HG02885 (cell line): Measurements from ENCODE around the gene ASIC4.

ENCODE experiments used
- ATAC-seq: cut with Tn5 transposase; IDR thresholded peaks from one replicate; pipeline ENCODE4 v1.9.1; 2021; ENCODE audit warnings: mild to moderate bottlenecking; ENCODE audit not compliant: unreplicated experiment, poor library complexity

The ASIC4 gene

GRCh38 chr2:219530048-219530963, 16.0 kb downstream of the ASIC4 start:
- peak; percentile 89 for ATAC-seq

GRCh38 chr2:219531639-219532377, 17.5 kb downstream of the ASIC4 start:
- no peak for ATAC-seq

DNA sequence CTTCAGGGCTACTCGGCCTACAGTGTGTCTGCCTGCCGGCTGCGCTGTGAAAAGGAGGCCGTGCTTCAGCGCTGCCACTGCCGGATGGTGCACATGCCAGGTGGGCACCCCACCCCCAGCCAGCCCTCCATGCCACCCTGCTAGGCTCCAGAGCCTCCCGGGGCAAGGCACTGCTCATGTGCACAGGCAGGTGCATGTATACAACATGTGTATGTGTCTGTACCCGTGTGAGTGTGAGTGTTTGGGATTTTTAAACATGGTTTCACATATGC, 18.0 kb downstream of the ASIC4 start:
- ATAC-seq, result no peak

DNA sequence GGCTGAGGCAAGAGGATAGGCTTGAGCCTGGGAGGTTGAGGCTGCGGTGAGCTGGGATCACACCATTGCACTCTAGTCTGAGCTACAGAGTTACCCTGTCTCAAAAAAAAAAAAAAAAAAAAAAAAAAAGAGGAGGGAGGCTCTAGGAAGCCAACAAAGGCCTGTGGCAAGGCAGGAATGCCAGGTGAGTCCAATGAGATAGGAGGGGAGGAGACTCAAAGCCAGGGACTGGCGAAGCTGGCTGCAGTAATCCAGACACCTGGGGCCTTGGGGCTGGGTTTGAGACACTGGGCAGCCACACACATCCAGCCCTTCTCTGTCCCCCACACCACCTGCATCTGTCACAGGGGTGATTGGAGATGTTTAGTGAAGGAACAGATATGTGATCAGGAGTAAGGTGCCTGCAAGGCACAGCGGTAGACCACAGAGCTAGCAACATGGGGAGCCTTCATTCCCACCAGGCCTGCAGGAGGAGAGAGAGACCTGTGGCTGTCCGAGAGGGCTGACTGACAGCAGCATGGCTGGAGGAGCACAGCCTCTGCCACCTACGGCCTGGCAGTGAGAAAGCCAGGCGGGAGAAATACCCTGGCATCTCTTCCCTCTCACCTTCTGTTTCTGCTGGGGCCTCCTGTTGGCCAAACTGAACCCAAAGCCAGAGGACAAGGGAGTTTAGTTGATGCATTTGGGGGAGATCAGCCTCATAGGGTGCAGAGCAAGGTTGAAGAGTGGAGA, 19.8 kb downstream of the ASIC4 start:
- ATAC-seq, result no peak

GRCh38 chr2:219536425-219536824, 22.1 kb downstream of the ASIC4 start:
- ATAC-seq, result no peak

DNA sequence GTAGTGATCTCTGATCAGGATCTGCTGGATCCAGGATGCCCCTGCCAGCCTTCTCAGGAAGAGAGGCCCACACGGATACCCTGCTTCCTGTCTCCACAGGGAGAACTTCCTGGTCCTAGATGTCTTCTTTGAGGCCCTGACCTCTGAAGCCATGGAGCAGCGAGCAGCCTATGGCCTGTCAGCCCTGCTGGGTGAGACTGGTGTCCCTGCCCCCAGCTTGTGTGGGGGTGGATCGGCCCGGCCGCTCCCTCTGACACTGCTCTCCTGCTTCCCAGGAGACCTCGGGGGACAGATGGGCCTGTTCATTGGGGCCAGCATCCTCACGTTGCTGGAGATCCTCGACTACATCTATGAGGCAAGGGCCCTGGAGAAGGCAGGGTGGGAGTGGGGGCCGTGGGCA, 22.7 kb downstream of the ASIC4 start:
- ATAC-seq, result no peak

DNA sequence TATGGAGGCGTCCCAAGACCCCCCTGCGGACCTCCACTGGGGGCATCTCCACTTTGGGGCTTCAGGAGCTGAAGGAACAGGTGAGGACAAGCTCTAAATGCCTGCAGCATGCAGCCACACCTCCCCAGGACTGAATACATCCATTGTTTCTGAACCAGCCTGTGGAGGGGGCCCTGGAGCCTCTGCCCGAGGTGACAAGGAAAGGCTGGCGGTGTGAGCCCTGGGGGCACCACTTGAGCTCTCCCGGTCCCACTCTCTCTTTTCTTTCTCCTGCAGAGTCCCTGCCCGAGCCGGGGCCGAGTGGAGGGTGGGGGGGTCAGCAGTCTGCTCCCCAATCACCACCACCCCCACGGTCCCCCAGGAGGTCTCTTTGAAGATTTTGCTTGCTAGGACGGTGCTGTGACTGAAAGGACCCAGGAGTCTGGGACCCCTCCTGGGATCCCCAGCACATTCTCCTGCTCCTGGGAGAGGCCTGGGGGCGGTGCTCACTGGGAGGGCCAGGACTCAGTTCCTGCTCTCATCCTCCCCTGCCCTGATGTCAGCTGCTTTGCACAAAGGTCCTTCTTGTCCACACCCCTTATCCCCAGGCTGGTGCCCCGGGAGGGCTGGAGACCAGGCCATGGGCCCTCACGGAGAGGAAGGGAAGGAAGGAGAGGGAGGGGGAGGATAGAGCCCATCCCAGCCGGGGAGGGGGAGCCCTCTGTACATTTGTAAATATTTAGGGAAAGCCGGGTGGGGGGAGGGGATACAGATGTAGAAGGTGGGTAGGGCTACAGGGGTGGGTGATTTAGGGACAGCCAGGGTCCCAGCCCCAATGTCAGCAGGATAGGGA, 23.6 kb downstream of the ASIC4 start:
- ATAC-seq, result no peak

DNA sequence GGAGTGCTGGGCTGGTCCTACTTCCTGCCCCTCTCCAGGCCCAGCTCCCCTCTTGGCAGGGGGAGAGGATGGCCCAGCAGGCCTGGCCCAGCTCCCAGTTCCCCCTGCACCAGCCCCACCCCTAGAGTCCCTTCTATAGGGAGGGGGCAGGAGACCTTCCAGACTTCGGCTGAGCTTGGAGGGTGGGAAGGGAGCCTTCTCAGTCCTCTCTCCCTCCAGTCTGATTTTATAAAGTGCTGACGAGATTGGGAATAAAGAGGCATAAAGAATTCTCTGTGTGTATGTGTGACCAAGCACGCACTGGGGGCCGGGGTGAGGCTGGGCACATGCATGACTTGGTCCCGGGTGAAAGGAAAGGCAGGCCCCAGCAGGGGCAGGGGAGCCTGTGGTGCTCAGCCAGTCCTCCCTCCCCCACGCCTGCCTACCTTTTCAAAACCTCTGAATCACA, 24.2 kb downstream of the ASIC4 start:
- ATAC-seq, result no peak

DNA sequence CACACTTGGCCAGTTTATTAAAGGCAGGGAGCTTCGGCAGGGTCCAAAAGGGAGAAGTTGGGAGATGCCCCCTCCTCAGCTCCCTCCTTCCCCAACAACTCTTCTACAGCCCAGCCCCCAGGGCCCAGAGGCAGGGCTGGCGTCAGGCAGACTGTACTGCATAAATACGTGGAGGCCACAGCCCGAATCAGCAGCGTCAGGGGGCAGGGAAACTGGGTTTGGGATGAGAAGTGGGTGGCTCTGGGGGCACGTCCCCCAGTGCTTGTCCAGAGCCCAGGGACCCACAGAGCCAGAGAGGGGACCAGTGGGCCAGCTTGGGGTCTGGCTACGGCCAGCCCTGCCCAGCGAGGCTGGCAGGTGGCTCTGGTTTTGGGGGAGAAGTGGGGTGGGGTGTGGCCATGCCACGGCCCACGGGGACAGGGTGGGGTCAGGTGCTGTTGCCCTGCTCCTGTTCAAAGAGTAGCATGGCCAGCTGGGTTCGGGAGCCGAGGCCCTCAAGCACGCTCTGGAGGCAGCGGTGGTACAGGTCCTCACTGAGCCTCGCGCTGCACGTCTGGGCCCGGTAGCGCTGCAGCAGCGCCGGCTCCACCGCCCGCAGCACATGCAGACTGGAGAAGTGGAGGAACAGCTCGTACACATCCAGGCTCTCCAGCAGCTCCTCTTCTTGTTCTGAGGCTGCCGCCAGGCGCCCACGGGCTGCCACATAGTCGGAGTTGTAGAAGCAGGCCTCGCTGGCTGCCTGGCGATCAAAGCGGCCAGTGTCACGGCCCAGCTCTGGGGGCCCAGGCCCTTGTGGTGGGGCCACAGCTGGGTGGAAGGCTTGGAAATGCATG, 24.9 kb downstream of the ASIC4 start:
- ATAC-seq, result no peak

DNA sequence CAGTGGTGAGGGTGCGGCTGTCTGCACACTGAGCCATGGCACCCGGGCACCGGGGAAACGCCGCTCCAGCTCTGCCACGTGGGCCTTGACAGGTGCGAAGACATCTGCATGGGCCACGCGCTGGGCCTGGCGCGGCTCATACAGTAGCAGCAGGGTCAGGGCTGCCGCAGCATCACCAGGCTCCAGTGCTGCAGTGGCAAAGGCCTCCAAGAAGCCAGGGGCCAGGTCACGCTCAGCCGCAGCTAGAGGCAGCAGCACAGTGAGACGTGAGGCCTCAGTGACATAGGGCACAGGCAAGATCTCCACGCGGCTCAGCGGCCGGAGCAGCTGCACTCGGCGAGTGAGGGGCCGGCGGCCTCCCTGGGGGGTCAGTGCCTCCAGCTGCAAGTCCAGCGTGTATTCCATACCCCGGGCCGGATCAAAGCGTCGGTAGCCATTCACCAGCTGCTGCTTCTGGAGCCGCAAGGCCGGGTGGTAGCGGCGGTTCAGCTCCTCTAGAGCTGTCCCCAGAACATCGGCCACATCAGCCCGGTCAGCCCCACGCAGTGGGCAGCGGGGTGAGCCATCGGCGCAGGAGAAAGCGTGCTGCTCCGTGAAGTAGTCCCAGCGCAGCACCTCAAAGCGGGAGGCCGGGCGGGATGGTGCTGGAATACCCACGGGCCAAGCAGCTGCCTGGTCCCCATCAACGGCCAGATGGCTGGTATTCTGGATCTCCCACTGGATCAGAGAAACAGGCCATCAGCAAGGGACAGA, 25.8 kb downstream of the ASIC4 start:
- no peak for ATAC-seq

GRCh38 chr2:219540784-219541504, 26.7 kb downstream of the ASIC4 start:
- ATAC-seq, result no peak

DNA sequence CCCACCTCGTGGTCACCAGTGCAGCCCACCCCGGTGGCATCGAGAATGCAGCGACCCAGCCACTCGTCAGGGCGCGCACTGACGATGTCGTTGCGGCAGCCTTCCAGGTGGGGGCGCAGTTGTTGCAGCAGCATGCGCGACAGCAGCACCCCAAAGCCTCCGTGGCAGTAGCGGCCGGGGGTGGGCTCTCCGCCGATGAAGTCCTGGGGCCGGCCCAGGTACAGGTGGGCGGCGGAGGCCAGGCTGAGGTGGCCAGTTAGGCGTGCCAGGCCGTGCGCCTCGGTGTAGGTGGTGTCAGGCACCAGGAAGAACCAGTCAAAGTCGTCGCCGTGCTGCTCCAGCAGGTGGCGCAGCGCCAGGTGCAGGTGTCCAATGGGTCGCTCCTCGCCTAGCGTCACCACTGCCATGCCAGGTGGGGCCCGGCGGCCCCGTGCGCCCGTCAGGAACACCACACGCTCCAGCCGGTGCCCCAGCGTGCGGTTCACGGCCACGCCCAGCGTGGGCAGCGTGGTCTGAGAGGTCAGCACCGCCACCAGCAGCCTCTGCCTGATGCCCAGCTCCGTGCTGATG, 27.4 kb downstream of the ASIC4 start:
- ATAC-seq, result peak; percentile 55

GRCh38 chr2:219542931-219543595, 28.8 kb downstream of the ASIC4 start:
- ATAC-seq, result peak; percentile 29

DNA sequence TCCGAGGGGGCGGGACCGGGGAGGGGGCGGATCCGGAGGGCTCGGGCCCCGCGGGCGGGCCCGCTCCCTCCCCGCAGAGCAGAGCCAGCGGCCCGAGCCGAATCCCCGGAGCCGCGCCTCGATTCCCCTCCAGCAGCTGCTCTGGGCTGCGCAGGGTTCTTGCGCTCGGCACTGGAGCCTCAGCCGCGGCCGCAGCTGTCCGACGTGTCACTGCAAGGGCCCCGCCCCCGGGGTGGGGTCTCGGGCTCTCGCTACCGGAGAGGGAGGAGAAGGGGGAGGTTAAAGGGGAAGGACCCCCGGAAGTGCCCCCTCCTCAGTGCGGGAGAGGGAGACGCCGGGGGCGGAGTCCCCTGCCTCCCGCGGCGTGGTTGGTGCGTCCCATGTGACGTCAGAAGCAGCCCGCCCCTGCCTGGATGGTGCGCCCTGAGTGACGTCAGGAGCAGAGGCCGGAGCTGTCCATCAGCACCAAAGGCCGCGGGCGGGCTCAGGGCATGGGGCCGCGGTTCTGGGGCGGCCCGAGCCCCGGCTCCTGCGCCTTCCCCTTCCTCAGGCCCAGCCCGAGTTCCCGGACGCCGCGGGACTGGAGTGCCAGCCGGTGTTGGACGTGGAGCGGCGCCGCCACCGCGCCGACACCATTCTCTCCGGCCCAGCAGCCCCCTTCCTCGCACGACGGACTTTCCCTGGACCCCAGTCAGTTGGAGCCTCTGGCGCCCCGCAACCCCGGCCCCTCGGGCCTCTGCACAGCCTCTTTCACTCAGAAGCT, 29.5 kb downstream of the ASIC4 start, which contains the start of the genes CHPF and TMEM198:
Gene CHPF, minus strand, starts transcription at position 214 of the 763 bp plus-strand sequence. CDS start 271 bp downstream, outside the sequence.
Gene TMEM198, plus strand, starts transcription at position 433 of the 763 bp plus-strand sequence. CDS start 700 bp downstream, outside the sequence.
- peak; percentile 78 for ATAC-seq

DNA sequence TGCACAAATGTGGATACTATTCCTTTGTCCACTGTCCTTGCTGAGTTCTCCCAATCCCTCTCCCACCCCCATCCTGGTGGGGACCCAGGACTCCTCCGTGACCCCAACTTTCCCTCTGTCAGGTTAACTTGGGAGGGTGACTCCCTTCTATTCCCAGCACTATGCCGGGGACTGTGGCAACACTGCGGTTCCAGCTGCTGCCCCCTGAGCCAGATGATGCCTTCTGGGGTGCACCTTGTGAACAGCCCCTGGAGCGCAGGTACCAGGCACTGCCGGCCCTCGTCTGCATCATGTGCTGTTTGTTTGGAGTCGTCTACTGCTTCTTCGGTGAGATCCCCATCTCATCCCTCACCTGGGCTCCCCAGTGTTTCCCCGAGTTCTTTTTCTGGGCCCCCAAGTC, 30.3 kb downstream of the ASIC4 start:
- ATAC-seq, result no peak

- ATAC-seq, result no peak
These were observed 31.1 kb downstream of the ASIC4 start for GRCh38 chr2:219545295-219545942.
